Stimulated activated CD8-positive, alpha-beta memory T cell treated with anti-CD3 and anti-CD28 coated beads, Interleukin-12 subunit alpha, Interleukin-12 subunit beta, amount 100 ng/mL, for 1 hour (primary cell): ENCODE data around the gene TMEM184A.
"Not testable (repeated sequence)": the region's sequence is repeated elsewhere in the genome, so short reads cannot be mapped to it uniquely, and the experiment has no call there.

ENCODE experiments used
- DNase-seq: peaks from one replicate; pipeline ENCODE4 v3.0.0-alpha.2; 2020; ENCODE audit warnings: low read depth

TMEM184A gene

DNA sequence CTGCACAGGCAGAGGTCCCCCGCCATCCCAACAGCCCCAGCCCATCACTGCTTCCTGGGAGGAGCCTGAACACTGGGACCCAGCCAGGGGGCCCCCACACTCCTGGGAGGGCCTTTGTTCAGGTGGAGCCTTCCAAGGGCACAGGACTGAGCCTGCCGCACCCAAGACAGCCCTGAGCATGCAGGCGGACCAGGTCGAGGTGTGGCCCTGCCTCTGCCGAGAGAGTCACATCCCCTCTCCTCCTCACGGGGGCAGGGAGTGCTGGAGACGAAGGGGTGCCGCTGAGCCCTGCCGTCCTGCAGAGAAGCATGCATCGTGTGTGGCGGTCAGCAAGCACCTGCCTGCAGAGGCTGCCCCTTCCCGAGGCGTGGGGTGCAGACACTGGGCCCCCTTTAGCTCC is 32.8 kb downstream of the TMEM184A start:
- no peak for DNase-seq

DNA sequence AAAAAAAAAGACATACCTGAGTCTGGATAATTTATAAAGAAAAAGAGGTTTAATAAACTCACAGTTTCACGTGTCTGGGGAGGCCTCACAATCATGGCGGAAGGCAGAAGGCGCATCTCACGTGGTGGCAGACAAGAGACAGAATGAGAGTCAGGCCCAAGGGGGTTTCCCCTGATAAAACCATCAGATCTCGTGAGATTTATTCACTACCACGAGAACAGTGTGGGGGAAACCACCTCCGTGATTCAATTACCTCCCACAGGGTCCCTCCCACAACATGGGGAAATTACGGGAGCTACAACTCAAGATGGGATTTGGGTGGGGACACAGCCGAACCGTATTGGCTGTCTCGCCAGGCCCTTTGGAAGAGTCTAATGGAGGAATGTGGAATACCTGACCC is 34.5 kb downstream of the TMEM184A start:
- DNase-seq: no peak

DNA sequence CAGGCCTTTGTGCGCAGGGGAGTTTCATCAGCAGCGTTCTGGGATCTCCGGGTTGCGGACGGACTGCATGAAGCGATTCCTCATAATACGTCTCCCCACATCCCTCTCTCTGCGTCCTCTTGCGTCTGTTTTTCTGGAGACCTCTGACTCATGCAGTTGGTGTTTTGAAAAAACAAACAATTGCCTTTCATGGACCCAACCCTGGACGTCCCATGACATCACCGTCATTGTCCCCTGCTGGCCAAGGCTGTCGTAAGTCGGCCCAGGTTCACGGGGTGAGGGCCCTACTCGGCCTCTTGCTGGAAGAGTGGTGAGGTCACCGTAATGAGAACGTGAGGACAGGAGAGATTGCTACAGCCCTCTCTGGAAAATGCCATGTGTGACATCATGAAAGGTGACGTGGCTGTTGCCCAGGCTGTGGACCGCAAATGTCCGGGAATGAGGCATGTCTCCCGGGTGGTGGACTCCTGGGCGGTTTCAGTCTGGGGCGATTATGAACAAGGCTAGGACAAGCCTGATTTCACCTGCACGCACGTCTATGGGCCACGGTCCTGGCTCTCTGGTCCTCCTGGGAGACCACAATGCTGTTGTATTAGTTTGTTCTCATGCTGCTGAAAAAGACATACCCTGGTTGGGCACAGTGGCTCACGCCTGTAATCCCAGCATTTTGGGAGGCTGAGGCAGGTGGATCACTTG is 35.3 kb downstream of the TMEM184A start:
- no peak for DNase-seq

DNA sequence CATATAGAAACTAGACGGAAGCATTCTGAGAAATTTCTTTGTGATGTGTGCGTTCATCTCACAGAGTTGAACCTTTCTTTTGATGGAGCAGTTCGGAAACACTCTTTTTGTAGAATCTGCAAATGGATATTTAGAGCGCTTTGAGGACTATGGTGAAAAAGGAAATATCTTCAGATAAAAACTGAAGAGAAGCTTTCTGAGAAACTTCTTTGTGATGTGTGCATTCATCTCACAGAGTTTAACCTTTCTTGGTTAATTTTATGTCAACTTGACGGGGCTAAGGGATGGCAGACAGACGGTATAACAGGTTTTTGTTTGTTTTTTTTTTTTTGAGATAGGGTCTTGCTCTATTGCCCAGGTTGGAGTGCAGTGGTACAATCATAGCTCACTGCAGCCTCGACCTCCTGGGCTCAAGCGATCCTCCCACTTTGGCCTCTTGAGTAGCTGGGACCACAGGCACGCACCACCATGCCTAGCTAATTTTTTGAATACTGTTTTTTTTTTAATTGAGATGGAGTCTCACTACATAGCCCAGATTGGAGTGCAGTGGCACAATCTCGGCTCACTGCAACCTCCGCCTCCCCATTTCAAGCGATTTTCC is 36.6 kb downstream of the TMEM184A start:
- not testable (repeated sequence) for DNase-seq

DNA sequence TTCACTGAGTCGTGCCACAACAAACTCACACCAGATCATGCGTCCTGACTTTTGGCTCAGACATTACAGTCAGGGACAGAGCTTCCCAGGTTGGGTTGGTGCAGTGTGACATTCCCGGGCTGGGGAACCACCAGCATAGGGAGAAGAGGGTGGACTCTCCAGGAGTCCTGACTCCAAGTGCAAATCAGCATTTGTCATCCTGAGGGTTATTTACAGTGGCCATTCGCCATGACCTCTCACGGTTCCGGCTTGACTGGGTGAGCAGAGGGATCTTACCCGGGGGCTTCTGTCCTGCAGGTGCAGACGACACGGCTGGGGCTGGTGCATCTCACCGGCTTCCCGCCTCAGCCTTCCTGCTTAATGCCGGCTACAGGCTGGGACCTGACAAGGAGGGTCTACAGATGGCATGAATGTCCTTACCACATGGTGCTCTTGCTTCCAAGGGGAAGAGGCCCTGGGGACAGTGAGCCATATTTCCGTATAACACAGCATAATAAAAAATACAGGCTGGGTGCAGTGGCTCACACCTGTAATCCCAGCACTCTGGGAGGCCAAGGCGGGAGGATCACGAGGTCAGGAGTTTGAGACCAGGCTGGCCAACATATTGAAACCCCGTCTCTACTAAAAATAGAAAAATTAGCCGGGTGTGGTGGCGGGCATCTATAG is 39.3 kb downstream of the TMEM184A start:
- no peak for DNase-seq

DNA sequence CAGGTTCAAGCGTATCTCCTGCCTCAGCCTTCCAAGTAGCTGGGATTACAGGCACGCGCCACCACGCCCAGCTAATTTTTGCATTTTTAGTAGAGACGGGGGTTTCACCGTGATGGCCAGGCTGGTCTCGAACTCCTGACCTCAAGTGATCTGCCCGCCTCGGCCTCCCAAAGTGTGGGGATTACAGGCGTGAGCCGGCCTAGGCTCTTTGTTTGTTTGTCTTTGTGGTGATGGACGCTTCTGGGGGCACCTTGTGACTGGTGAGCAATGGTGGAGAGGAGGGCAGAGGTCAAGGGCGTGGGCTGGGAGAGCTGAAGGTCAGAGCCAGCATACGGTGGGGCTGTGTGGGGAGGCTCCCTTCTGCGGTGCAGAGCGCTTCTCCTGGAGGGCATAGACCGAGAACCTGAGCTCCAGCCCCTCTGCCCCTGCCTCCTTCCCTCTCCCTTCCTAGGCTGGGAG is 40.5 kb downstream of the TMEM184A start:
- not testable (repeated sequence) for DNase-seq

DNA sequence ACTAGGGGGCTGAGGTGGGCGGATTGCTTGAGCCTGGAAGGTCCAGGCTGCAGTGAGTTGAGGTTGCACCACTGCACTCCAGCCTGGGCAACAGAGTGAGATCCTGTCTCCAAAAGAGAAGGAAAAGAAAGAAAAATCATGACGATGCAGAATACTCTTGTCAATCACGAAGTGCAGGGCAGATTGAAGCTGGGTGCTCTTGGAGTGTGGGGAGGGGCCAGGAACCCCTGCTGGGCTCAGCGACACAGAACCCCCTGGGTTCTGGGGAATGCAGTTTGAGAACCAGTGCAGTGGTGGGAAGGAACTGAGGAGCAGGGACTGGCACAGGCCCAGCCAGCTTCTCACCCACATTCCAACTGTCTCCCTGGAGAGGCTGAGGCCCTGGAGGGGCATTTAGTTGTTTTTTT is 41.0 kb downstream of the TMEM184A start:
- no peak for DNase-seq

DNA sequence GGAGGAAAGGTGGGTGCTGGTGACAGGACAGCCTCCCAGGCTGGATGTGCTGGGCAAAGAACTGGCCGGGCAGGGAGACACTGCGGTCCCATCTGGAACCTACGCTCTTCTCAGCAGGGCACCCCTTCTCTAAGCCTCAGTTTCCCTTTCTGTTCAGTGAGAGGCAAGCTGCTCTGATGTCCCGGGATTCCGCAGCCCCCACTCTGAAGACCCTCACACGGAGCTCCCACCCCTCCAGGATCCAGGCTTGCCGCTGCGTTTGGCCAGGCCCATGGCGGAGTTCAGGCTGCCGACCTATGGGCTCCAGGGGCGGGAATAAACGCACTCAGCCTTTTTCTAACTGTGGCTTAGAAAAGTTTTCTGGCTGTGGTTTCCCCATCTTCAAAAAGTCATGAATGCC is 41.6 kb downstream of the TMEM184A start:
- DNase-seq: no peak

DNA sequence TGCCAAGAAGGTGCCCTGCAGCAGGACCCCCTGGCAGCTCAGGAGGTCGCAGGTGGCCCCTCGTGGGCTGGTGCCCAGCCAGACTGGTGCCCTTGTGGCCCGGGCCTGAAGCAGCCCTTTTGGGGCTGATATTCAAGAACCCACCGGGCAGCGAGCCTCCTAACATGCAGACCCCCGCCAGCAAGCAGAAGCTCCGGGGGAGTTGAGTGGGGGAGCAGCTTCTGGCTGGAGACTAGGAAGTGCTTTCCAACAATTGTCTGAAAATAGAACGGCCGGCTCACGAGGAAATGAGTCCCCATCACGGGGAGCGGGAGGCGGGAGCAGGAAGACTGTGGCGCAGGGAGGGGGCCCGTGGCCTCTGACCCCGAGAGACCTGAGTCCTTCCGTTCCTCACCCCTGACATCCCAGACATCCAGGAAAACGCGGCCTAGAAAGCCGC is 42.3 kb downstream of the TMEM184A start:
- DNase-seq: no peak

DNA sequence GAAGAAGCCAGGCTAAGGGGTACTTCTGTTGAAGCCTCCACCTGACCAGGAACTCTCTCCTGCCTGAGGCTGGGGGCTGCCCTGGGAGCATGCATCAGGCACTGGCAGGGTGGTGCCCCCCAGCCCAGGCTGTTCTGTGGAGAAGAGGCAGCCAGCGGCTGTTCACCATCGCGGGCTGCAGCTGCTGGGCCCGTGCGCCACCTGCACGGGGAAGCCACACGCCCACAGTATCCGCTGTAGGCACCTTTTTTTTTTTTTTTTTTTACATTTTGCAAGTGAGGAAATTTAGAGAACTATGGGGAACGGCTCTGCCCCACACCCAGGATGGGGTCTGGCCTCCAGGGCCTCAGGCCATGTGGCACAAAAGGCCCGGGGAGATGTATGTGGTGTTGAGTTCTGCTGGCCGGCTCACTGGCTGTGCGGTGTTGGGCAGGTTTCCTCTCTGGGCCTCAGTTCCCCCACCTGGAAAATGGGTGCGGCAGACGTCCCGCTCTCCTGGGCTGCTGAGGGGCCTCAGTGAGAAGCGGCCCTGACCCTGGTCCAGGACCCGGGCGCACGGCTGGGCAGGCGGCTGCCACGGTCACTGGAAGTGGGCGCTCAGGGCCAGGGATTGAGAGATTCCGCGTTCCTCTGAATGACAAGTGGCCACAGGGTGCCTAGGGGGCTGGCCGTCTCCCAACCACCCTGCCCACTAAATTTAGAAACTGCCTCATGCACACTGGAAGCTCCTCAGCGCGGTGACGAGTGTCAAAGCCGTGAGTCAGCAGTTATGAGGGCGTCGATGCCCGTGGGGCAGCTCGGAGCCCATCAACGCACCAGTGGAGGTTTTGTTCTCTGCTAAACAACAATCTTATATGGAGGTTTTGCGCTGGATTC is 43.0 kb downstream of the TMEM184A start:
- no peak for DNase-seq

DNA sequence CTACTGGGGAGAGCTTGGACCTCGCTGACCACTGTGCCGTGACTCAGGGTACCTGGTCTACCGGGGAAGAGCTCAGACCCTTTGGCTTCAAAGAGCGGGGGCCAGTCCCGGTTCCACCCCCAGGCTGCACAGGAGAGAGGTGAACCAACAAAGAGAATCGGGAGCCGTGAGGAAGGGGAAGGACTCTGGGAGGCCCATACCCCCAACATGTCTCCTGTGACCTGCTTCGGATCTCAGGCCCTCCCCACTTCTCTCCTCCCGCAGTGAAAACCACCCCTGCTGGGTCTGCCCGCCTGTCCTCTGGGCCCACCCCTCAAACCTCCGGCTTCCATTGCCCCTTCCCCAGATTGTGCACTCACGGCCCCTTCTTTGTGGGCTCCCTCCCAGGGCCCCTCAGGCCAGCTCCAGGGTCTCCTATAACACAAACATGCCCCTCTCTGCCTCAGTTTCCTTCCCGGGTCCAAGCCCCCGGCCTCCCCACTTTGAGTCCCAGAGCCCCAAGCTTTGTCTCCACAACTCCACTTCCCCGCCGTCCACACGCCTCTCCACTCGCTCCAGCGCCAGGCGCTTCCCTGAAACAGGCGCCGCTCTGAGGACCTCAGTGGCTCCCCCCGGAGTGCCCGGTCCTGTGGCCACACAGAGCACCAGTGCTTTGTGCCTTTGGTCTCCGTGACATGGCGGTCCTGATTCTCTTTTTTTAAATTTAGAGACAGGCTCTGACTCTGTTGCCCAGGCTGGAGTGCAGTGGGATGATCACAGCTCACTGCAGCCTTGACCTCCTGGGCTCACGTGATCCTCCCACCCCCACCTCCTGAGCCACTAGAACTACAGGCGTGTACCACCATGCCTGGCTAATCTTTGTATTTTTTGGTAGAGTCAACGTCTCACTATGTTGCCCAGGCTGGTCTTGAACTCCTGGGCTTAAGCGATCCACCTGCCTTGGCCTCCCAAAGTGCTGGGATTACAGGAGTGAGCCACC is 44.3 kb downstream of the TMEM184A start:
- no peak for DNase-seq

DNA sequence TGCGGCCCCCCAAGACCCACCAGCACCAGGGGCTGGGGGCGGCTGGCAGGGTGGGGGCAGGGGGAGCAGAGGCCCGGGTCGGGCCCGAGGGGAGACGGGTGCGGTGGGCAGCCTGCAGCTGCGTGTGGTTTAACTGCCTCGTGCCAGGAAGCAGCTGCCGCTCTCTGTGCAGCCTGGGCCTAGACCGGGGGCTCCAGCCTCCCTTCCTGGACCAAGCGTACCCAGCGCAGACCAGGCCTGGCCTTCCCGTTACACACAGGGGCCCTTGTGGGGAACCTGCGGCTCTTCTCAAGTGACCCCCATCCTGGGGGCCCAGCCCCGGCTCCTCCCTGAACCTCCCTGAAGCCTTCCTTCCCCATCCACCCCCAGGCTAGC is 45.2 kb downstream of the TMEM184A start:
- DNase-seq: no peak

DNA sequence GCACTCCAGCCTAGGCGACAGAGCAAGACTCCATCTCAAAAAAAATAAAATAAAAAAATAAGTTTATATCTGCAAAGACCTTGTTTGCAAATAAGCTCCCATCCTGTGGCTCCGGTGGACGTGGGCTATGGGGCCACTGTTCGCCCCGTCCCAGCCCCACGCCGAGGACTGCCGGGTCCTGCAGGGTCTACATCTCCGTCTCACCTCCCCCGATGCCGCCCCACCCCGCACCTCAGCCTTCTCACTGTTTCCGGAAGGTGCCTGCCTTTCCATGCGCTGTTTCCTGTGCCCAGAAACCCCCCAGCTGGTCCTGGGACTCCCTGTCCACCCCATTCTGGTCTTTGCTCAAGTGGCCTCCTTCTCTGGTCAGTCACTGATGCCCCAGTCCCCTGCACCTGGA is 46.8 kb downstream of the TMEM184A start:
- DNase-seq: no peak

DNA sequence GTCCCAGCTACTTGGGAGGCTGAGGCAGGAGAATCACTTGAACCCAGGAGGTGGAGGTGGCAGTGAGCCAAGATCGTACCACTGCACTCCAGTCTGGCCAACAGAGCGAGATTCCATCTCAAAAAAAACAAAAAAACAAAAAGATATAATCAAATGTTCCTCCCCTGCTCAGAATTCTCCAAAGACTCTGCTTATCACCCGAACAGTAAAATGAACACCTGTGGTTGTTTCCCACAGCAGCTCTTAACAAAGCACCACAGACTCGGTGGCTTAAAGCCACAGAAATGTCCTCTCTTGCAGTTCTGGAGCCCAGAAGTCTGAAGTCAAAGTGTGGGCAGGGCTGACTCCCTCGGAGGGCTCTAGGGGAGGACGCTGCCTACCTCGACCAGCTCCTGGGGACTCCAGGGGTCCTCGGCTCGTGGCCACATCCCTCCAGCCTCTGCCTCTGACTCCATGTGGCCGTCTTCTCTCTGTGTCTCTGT is 47.7 kb downstream of the TMEM184A start:
- DNase-seq: no peak

DNA sequence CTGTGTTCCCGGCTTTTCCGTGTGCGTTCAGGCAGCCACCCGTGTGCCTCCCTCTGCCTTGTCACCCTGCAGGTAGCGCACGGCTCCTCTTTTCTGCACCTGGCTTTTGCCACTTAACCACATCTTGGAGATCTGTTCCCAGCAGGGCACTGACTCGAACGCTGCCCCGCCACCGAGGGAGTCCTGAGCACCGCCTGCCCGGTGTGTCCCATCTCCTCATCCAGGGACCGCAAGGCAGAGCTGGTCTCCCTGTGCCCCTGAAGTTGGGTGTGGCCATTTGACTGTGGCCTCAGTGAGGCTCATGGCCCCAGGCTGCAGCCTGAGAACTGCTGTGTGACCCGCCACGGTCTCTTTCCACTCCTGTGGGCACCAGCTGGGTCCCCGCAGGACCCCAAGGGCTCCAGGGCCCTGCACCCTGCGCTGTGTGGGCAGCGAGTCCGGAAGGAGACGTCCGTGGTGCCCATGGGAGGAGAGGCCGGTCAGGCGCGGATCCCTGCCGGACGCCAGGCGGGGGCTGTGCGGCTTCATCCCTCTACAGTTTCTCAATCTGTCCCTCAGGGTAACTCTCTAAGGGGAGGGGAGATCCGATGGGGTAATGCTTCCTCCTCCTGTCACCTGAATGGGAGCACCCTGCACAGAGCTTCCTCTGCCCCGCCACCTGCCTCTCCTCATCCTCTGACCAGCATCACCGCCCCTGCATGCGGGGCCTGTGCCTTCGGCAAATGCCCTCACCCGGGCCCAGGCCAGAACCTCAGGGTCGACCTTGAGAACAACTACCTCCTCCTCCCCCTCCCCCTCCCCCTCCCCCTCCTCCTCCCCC is 50.1 kb downstream of the TMEM184A start:
- DNase-seq: no peak

DNA sequence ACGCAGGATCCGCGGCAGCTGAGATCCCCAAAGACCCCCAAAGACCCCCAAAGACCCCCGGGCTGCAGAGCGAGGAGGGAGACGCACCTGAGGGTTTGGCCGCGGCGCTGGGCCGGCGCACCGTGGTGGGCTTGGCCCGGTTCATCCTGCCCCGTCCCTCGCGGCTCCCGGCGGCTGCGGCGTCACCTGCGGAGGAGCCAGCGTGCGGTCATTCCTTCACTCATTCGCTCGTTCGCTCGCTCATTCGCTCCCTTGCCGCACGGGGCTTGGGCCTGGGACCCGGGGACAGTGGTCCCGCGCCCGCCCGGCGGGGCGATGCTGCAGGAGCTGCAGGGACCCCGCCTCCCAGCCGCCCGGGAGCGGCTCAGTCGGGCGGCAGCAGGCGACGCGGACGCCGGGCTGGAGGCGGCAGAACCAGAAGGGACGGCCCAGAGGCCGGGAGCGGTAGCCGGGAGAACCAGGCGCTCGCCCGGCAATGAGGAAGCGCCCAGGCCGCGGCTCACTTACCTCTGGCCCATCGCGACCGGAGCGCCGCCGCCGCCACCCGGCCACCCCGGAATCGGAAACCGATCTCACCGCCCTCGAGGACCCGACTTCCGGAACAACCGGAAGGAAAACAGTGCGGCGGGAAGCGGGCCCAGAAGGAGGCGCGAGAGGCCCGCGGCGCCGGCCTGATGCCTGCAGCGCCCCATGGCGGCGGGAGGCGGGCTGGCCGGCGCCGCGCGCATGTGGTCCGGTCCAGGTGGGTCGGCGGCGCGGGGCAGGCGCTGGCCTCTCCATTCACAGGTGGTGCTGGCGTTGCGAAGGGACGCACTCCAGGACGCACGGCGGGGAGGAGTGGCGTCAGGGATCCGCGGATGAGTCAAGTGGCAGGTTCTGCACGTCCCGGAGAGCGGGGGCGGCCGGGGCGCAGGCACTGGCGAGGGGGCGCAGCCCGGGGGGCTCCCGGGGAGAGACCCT is 51.9 kb downstream of the TMEM184A start, which contains the start of gene INTS1:
Gene INTS1, minus strand, starts transcription at position 574 of the 960 bp plus-strand sequence. Its CDS starts 429 bp downstream, at position 145.
- peak; percentile 81 for DNase-seq

DNA sequence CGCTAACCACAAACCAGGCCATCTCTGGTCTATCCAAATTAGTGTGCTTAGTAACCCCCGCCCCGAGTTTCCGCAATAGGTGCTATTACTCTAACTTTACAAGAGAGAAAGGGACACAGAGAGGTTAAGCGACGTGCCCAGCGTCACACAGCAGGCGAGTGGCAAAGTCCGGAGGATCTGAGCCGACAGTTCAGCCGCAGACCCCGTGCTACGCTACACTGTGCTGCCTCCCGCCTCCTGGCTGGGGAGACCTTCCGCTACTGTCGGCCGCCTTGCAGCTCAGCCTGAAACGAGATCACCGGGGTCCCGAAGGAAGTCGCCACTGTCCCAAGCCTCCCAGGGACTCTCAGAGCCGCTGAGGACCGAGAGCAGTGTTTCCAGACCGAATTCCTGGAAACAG is 52.6 kb downstream of the TMEM184A start:
- no peak for DNase-seq

DNA sequence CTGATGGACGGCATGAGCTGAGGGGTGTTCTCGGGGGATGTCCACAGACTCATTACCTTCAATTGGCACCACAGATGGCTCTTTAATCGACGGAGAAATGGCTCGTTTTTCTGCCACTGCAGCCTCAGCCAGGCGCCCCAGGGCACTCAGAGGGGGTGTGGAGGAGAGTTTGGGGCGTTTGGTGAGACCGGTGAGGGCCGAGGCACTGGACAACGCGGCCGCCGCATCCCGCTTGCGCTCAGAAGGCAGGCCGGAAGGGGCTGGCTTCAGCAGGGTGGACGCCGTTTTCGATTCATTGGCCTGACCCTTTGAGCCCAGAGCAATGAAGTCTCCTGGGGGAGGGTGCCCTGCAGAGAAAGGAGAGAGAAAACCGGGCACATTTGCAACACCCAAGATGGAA is 53.2 kb downstream of the TMEM184A start:
- no peak for DNase-seq
